ENCODE results near the gene TNS3. TPM values are rescaled to one million over a fixed set of nuclear protein-coding genes. Genes with fewer than 3 reads are reported as not detected.

Gene TNS3
- total RNA-seq, 1 donor: 9.2 TPM

DNA sequence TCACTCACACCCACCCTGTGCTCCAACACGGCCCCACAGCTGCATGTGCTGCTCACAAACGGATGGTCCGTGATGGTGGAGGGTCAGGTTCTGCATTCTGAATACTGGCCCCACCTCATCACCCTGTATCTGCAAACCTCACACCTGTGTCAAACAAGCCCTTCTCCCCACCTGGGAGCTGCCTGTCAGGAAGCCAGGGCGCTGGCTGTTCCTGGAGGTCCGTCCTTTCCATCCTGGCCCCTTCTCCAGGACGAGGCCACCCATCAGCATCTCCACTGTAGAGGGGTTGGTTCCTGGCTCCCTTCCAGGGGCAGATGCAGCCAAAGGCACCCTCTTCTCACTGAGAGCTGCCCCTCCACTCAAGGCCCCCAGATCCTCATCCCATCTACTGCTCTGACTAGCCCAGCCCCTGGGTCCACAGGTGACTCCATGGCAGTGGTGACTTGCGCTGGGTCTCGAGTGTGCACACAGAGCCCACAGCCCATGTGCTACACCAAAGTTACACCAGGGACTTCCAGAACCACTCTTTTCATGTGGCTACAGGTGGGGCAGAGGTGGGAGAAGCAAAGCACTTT lies 229.4 kb downstream of the TNS3 start:
- no peaks in the 10 kb centered on the region for H3K27me3 ChIP-seq (ENCODE audit: insufficient read depth, low read length)
- no peak overlapping the region for H3K4me3 ChIP-seq (ENCODE audit: low read length)
- no peaks in the 10 kb centered on the region for H3K4me1 ChIP-seq (ENCODE audit: insufficient read depth, low read length)
- H3K9me3 ChIP-seq (ENCODE audit: low read depth, low read length): no peaks in the 10 kb centered on the region

DNA sequence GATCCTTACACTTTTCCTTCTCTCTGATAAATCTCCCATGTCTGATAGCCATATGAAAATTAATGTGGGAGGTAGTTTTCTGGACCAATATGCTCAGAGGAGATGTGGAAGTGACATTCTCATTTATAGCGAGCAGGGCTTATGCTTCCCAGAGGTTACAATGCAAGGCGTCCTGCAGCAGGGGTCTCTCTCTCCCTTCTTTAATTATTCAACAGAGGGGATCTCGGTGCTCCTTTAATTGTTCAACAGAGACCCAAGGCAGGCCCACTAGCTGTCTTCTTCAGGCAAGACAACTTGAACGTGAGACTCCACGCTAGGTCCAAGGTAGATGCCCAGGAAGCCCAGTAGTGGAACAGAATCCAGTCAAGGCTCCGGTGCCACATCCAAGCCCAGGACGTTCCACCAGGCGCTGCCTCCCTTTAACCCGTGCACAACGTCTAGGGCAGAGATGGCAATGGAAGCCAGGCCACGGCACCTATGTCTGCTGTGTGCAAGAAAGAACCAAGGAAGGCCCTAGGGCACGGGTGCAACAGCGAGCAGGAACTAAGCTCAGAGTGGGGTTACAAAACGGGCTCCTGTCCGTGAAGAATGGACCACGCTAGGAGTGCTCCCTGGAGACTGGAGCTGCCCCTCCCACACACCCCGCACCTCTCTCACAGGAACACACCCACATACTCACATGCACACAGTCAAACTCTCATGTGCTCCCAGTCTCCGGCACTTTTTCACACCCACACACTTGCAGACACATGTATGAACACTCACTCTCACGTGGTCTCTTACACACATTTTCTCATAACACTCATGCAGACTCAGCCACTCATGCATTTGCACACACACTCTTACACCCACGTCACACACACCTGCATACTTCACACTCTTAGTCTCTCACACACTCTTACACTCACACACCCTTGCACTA lies 230.4 kb downstream of the TNS3 start:
- no peaks in the 10 kb centered on the region for H3K4me1 ChIP-seq (ENCODE audit: insufficient read depth, low read length)
- no peaks in the 10 kb centered on the region for H3K9me3 ChIP-seq (ENCODE audit: low read depth, low read length)
- H3K4me3 ChIP-seq (ENCODE audit: low read length): no peak overlapping the region
- H3K27me3 ChIP-seq (ENCODE audit: insufficient read depth, low read length): no peaks in the 10 kb centered on the region

DNA sequence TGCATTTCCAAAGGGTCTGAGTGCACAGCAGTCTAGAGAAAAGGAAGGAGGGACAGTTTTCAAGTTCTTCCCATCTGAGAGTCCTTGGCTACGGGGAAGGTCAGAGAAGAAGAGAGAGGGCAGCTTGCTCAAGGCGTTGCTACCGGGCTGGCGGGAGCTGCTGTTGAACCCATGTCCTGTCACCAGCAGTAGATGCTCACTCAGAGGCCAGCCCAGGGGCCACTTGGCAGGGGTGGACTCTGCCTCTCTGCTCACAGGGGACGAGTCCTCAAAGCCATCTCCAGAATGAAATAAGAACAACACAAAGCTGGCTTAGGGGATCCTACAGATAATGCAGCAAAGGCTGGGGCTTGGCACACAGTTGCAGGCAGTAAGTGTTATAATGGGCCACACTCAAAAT lies 231.5 kb downstream of the TNS3 start:
- Histone ChIP-seq H3K27me3 (ENCODE audit: insufficient read depth, low read length) (no peaks in the 10 kb centered on the region), H3K4me3 (ENCODE audit: low read length) (no peak overlapping the region), H3K9me3 (ENCODE audit: low read depth, low read length) (no peaks in the 10 kb centered on the region), H3K4me1 (ENCODE audit: insufficient read depth, low read length) (no peaks in the 10 kb centered on the region)

DNA sequence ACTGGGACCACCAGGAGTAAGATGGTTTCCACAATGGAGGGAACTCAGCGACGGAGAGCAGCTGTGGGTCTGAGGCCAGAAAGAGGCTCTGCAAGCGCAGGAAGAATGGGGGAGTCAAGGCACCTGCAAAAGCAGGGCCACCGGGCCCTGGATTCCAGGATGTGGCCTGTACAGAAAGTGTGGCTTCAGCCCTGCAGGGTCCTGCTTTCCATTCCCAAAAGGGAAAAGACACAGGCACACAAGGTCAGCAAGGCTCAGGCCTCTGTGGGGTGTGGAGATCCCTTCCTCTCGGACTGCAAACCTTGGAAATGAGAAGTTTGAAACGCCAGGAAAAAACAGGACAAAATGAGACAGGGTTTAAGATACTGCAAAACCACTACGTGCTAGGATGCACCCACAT lies 232.5 kb downstream of the TNS3 start:
- H3K4me1 ChIP-seq (ENCODE audit: insufficient read depth, low read length): no peaks in the 10 kb centered on the region
- H3K9me3 ChIP-seq (ENCODE audit: low read depth, low read length): no peaks in the 10 kb centered on the region
- H3K4me3 ChIP-seq (ENCODE audit: low read length): no peak overlapping the region
- H3K27me3 ChIP-seq (ENCODE audit: insufficient read depth, low read length): no peaks in the 10 kb centered on the region

DNA sequence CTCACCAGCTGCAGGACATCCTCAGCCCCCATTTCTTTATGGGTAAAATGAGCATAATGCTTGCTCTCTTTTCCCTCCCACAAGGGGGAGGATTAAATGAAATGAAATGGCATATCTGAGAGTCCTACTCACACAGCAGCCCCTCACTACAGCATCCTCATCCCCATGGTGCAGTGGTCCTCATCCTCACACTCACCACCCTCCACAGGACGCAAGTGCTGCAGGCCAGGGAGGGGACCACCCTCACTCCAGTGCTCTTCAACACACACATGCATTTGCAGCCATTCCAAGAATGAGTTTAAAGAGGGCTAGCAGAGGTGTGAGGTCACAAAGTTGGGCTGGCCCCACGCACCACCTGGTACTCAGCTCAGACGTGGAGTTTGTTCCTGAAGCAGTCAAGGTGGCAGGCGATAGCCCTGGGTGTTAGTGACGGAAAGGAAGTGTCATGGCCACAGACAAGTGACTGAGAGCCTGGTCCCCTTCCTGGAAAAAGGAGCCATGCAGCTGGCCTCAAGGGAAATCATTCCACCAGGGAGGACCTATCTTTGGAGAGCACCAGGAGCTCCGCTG lies 234.0 kb downstream of the TNS3 start:
- no peaks in the 10 kb centered on the region for H3K27me3 ChIP-seq (ENCODE audit: insufficient read depth, low read length)
- no peak overlapping the region for H3K4me3 ChIP-seq (ENCODE audit: low read length)
- no peaks in the 10 kb centered on the region for H3K4me1 ChIP-seq (ENCODE audit: insufficient read depth, low read length)
- no peaks in the 10 kb centered on the region for H3K9me3 ChIP-seq (ENCODE audit: low read depth, low read length)

DNA sequence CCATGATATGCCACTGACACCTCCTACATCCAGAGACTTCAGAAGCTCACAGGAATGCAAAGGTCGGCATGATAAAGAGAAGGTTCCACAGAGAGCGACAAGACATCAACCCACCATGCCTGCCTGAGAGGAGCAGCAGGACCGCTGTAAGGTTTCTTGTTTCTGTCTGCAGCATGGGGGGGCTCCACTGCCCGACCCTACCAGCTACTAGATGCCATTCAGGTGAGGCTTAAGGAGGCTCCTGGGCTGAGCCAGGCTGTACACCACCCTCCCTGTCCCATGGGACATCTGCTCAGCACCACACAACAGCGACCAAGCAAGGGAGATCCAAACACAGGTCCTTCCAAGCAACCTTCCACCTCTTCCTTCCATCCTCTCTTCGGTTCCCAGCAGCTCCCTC lies 234.6 kb downstream of the TNS3 start:
- H3K4me3 ChIP-seq (ENCODE audit: low read length): no peak overlapping the region
- H3K4me1 ChIP-seq (ENCODE audit: insufficient read depth, low read length): no peaks in the 10 kb centered on the region
- H3K27me3 ChIP-seq (ENCODE audit: insufficient read depth, low read length): no peaks in the 10 kb centered on the region
- H3K9me3 ChIP-seq (ENCODE audit: low read depth, low read length): no peaks in the 10 kb centered on the region

DNA sequence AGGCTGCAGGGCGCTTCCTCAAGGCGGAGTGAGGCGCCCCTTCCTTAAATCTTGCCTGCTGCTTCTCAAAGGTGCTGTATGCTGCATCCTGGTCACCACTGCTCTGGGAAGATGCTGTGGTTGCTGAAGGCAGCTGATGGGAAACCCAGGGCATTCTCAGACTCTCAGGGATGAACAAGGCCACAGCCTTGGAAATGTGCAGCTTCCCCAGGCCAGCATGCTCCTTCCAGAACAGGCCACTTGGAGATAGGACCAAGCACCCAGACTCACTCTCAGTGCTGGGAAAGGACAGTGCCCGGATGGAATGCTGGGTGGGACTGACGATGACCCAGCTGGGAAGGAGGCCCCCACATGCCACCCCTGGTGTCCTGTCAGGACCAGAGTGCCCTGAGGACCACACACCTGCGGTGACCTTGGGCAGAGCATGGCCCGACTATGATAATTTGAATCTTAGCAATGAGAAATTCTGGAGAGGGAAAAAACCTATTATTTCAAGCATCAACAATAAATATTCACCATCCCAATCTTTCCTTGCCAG lies 235.5 kb downstream of the TNS3 start:
- H3K27me3 ChIP-seq (ENCODE audit: insufficient read depth, low read length): no peaks in the 10 kb centered on the region
- H3K4me3 ChIP-seq (ENCODE audit: low read length): no peak overlapping the region
- no peaks in the 10 kb centered on the region for H3K4me1 ChIP-seq (ENCODE audit: insufficient read depth, low read length)
- H3K9me3 ChIP-seq (ENCODE audit: low read depth, low read length): no peaks in the 10 kb centered on the region

DNA sequence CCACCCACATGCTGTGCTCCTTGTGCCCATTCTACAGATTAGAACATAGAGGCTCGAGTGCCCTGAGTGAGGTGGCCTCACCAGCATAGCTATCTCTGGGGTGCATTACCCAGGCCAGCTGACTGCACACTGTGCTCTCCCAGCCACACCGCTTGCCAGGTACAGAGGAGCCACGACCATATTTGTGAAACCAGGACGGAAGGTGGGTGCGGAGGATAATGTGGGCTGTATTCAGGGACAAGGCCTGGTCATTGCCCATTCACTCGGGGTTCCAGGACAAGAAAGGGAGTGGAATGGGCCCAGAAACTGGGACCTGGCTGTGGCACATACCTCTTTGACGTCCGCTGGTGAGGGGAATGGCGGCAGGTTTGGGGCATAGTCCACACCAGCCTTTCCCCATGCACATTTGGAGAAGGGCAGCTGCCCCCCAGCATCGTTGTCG lies 236.0 kb downstream of the TNS3 start:
- H3K4me3 ChIP-seq (ENCODE audit: low read length): no peak overlapping the region
- H3K27me3 ChIP-seq (ENCODE audit: insufficient read depth, low read length): no peaks in the 10 kb centered on the region
- H3K9me3 ChIP-seq (ENCODE audit: low read depth, low read length): no peaks in the 10 kb centered on the region
- no peaks in the 10 kb centered on the region for H3K4me1 ChIP-seq (ENCODE audit: insufficient read depth, low read length)

DNA sequence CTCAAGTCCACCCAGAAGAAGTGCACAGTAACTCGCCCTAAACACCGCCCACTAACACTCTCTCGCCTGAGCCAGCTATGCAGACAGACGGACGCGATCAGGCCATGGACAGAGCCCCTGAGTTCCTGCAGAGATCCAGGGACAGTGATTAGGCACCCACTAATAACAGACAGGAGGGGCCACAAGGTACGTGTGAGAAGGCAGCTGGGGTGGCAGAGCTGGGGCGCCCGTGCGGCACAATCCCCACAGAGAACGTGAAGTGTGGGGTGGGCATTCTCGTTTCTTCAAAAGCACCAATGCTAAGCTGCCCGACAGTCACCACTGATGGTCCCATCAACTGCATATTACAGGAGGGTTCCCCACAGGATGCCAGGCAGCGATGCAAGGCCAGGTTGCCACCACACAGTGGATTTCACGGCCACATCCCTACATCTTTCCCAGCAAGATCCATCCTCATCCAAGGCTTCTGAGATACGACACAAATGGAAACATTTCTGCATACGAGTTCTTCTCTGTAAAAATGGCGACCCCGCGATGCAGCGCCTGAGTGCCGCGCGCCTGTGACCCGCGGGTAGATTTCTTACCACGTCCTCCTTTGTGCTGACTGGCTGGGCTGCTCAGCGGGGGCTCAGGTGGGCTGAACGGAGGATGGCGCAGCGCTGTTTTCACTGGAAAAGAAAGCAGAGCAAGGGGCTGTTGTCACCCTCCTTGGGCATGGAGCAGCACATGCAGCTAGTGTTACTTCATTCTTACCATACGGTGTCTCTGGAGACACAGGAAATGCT lies 237.5 kb downstream of the TNS3 start:
- H3K9me3 ChIP-seq (ENCODE audit: low read depth, low read length): no peaks in the 10 kb centered on the region

DNA sequence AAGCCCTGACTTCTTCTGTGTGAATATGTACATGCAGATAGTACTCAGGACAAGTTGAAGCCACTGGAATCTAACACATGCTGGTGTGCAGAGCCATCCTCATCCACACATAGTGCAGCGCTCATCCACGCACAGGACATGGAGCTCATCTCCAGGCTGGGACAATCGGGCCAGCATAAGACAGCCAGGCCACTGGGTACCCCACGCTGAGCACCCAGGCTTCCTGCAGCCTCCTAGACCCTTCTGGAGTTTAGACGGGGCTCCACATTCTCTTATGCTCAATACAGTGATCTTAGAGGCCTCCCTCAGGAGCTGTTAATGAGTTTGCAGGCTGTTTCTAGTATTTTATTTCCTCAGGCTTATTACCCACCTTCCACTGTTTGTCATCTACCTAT lies 238.9 kb downstream of the TNS3 start:
- no peak overlapping the region for H3K4me3 ChIP-seq (ENCODE audit: low read length)
- no peaks in the 10 kb centered on the region for H3K27me3 ChIP-seq (ENCODE audit: insufficient read depth, low read length)
- H3K9me3 ChIP-seq (ENCODE audit: low read depth, low read length): no peaks in the 10 kb centered on the region
- H3K4me1 ChIP-seq (ENCODE audit: insufficient read depth, low read length): no peaks in the 10 kb centered on the region

More for the DNA sequence above, 237.5 kb downstream of the TNS3 start:
- Histone ChIP-seq H3K4me1 (ENCODE audit: insufficient read depth, low read length) (no peaks in the 10 kb centered on the region), H3K27me3 (ENCODE audit: insufficient read depth, low read length) (no peaks in the 10 kb centered on the region), H3K4me3 (ENCODE audit: low read length) (no peak overlapping the region)

DNA sequence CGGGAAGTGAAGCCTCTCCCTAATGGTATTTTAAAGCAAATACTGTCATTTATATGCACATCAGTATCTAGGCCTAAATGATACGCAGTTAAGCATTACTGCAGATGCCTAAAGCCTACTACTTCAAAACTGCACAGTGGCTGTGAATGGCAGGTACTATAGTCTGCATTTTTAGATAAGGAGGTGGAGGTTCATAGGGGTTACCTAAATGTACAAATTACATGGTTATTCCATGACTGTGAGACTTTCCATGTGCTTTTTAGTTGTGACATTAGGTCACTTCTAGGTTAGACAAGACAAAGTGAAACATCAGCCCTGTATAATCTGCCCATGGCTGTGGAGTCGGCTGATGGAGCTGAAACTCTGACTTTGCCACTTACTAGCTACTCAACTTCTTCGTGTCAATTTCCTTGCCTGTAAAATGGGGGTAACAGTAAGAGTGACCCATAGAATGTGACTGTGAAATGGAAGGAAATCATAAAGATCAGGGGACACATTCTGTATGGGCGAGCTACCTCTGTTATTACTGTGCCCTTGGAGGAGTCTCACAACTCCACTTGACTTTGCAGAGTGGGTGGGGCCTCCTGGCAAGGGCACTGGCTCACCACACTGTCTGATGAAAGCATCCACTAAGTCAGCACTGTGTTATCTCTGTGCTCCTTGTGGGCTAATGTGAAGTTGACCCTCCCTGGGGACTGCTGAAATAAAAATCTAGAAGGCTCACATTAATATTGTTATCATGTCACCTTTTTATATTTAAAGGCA lies 239.4 kb downstream of the TNS3 start:
- no peak overlapping the region for H3K4me3 ChIP-seq (ENCODE audit: low read length)
- H3K9me3 ChIP-seq (ENCODE audit: low read depth, low read length): no peaks in the 10 kb centered on the region
- H3K27me3 ChIP-seq (ENCODE audit: insufficient read depth, low read length): no peaks in the 10 kb centered on the region
- no peaks in the 10 kb centered on the region for H3K4me1 ChIP-seq (ENCODE audit: insufficient read depth, low read length)

DNA sequence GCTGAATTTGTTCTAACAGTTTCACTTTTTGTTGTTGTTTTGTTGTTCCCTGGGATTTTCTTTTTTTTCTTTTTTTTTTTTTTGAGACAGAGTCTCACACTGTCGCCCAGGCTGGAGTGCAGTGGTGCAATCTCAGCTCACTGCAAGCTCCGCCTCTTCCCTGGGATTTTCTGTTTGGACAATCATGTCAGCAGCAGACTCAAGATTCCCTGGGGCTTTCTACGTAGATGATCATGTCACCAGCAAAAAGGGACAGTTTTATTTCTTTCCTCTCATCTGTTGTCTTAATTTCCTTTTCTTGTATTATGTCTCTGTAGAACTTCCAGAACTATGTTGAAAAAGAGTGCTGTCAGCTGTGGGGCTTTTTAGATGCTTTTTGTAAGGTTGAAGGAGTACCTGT lies 241.4 kb downstream of the TNS3 start:
- Histone ChIP-seq H3K27me3 (ENCODE audit: insufficient read depth, low read length) (no peaks in the 10 kb centered on the region), H3K9me3 (ENCODE audit: low read depth, low read length) (no peaks in the 10 kb centered on the region), H3K4me3 (ENCODE audit: low read length) (no peak overlapping the region), H3K4me1 (ENCODE audit: insufficient read depth, low read length) (no peaks in the 10 kb centered on the region)

DNA sequence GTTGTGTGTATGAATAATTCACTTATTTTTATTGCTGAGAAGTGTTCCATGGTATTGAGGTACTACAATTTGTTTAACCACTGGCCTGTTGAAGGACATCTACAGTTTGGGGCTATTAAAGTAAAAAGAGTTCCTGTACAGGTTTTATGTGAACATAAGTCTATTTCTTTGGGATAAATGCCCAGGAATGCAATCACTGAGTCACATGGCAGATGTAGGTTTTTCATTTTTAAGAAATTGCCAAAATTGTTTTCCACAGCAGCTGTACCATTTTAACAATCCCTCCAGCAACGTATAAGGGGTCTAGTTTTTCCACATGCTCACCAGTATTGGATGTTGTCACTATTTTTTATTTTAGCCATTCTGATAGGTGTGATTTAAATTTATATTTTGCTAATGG lies 243.9 kb downstream of the TNS3 start:
- no peaks in the 10 kb centered on the region for H3K4me1 ChIP-seq (ENCODE audit: insufficient read depth, low read length)
- H3K4me3 ChIP-seq (ENCODE audit: low read length): no peak overlapping the region
- H3K27me3 ChIP-seq (ENCODE audit: insufficient read depth, low read length): no peaks in the 10 kb centered on the region
- no peaks in the 10 kb centered on the region for H3K9me3 ChIP-seq (ENCODE audit: low read depth, low read length)

DNA sequence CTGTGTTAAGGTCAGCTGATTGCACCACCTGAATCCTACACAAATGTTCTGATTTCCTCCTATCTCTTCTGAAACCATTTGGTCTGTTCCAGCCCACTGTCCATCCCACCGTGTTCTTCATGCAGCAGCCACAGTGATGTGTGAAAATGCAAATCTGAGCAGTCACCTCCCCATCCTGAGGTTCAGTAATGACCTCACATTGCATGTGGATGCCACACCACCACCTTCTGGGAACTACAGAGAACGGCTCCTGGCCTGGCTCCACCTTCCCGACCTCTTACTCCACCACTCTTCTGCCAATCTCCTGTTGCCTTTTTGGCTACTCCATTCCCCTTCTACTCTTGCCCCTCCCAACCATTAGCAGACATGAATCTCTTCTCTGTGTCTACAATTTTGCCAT lies 244.4 kb downstream of the TNS3 start:
- no peaks in the 10 kb centered on the region for H3K4me1 ChIP-seq (ENCODE audit: insufficient read depth, low read length)
- no peak overlapping the region for H3K4me3 ChIP-seq (ENCODE audit: low read length)
- no peaks in the 10 kb centered on the region for H3K9me3 ChIP-seq (ENCODE audit: low read depth, low read length)
- no peaks in the 10 kb centered on the region for H3K27me3 ChIP-seq (ENCODE audit: insufficient read depth, low read length)
